Upper lobe of right lung (tissue), 1 donor: Measurements from ENCODE around the gene GPR21. TPM values are rescaled to one million over a fixed set of nuclear protein-coding genes. Genes with fewer than 3 reads are reported as not detected.
A peak's percentile ranks its signal among the peaks of the same experiment; 100 is the strongest.

ENCODE experiments used
- ATAC-seq: fragments of 200-7000 bp; cut with Tn5 transposase; one replicate; pipeline ENCODE4 v1.9.1; 2020; ENCODE audit warnings: mild to moderate bottlenecking, moderate library complexity
- DNase-seq: peaks from one replicate; pipeline ENCODE4 v3.0.0-alpha.2; 2020
- H3K27ac ChIP-seq: fragments of 200-600 bp; one replicate; pipeline ENCODE4 v1.8.0; 2022
- H3K27me3 ChIP-seq: fragments of 200-600 bp; one replicate; pipeline ENCODE4 v1.8.0; 2022; ENCODE audit warnings: mild to moderate bottlenecking
- H3K36me3 ChIP-seq: fragments of 200-600 bp; one replicate; pipeline ENCODE4 v1.8.0; 2022
- H3K4me1 ChIP-seq: fragments of 200-600 bp; one replicate; pipeline ENCODE4 v1.8.0; 2022
- H3K4me3 ChIP-seq: fragments of 200-600 bp; one replicate; pipeline ENCODE4 v1.8.0; 2022; ENCODE audit warnings: mild to moderate bottlenecking
- H3K9me3 ChIP-seq: fragments of 200-600 bp; one replicate; pipeline ENCODE4 v1.8.0; 2022
- intact Hi-C: fragments of 100-400 bp; cut with DNase I; formaldehyde crosslinking; loops from one replicate; pipeline ENCODE4 v1.11.0; 2022
- total RNA-seq: library from RNA; stranded (reverse); fragmentation: NEBNext Ultra II Directional; extraction: Animal tissue kit (Norgen Biotek cat#: 25700); gene quantifications from one replicate; pipeline ENCODE4 v1.2.1, GENCODE V29; 2021
- TF ChIP-seq, protein P1 (sequence below): fragments of 200-600 bp; IDR thresholded peaks from one replicate; pipeline ENCODE4 v1.8.0; 2022; ENCODE audit warnings: antibody characterized with exemption
- donor health status: DM: no; HTN: yes; CAD: no; lungs with severe emphysema.

GPR21 gene
- total RNA-seq, 1 donor from 2014 or later = 3.3 TPM

DNA sequence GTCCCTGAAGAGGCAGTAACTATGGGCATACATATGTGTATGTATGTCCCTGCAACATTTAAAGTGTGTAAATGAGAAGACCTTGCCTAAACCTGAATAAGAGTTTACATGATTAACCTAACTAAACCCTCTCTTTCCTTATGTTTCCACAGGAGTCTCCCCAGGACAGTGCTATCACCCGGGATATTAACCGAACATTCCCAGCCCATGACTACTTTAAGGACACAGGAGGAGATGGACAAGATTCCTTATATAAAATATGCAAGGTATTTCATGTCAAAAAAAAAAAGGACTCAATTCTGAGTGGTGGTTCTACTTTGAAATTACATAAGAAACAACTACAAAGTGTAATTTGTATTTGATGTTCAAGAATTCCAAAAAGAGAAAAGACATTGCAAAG, 31.7 kb downstream of the GPR21 start:
- H3K27ac ChIP-seq = no peak overlapping the region

DNA sequence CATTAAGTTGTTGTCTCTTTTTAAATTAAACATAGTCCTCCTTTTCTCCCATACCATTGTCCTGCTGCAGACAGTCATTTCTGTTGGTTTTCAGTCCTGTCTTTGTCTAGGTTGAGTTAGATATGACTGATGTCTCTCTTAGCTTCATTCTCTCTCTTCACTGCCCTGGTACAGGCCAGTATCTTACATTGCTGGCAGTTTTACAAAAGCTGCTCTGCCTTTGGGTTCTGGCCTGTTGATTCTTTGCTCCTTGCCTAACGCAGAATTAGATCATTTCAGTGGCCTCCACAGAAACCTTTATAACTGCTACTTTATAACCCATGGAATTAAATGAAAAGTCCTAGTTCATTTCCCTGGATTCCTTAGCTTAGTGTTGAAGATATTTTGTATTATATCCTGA, 33.7 kb downstream of the GPR21 start:
- intact Hi-C loops = no loop called here
- Histone ChIP-seq H3K27ac (no peak overlapping the region), H3K36me3 (peaks cover 49% of the 10 kb centered on the region), H3K9me3 (no peaks in the 10 kb centered on the region), H3K27me3 (no peaks in the 10 kb centered on the region), H3K4me3 (no peak overlapping the region), H3K4me1 (no peaks in the 10 kb centered on the region)
- no peak for ATAC-seq
- no peak for DNase-seq
- TF ChIP-seq, protein P1, sequence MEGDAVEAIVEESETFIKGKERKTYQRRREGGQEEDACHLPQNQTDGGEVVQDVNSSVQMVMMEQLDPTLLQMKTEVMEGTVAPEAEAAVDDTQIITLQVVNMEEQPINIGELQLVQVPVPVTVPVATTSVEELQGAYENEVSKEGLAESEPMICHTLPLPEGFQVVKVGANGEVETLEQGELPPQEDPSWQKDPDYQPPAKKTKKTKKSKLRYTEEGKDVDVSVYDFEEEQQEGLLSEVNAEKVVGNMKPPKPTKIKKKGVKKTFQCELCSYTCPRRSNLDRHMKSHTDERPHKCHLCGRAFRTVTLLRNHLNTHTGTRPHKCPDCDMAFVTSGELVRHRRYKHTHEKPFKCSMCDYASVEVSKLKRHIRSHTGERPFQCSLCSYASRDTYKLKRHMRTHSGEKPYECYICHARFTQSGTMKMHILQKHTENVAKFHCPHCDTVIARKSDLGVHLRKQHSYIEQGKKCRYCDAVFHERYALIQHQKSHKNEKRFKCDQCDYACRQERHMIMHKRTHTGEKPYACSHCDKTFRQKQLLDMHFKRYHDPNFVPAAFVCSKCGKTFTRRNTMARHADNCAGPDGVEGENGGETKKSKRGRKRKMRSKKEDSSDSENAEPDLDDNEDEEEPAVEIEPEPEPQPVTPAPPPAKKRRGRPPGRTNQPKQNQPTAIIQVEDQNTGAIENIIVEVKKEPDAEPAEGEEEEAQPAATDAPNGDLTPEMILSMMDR = no peak

More for the DNA sequence above, 31.7 kb downstream of the GPR21 start:
- intact Hi-C loops = no loop called here
- no peak for ATAC-seq
- no peaks in the 10 kb centered on the region for H3K27me3 ChIP-seq
- no peaks in the 10 kb centered on the region for H3K9me3 ChIP-seq
- peaks cover 35% of the 10 kb centered on the region for H3K36me3 ChIP-seq
- no peak overlapping the region for H3K4me3 ChIP-seq
- DNase-seq = no peak
- TF ChIP-seq, protein P1 = no peak
- no peaks in the 10 kb centered on the region for H3K4me1 ChIP-seq

DNA sequence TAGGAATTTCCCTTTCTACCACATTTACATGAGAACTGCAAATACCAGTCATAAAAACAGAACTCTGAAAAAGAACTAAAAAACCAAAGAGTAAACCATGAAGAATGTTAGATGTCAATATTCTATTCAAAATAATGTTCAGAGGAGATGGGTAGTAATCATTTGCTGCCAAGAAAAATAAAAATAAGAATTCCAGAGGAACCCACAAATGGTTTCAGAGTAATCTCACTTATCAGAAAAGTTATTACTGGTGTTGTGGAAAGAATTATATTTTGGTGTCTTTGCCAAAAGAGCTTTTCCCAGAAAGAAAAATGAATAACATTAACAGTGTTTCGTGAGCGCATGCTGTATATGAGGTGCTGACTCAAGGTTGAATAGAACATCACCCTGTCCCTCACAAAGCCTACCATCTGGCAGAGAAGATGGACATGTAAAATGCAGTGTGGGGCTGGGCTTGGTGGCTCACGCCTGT, 35.6 kb downstream of the GPR21 start:
- Histone ChIP-seq H3K27ac (no peak overlapping the region), H3K4me1 (peaks cover 8% of the 10 kb centered on the region), H3K9me3 (no peaks in the 10 kb centered on the region), H3K27me3 (no peaks in the 10 kb centered on the region), H3K36me3 (peaks cover 62% of the 10 kb centered on the region), H3K4me3 (no peak overlapping the region)
- intact Hi-C loops = no loop called here
- ATAC-seq (no peak), DNase-seq (no peak)
- TF ChIP-seq, protein P1 = no peak

DNA sequence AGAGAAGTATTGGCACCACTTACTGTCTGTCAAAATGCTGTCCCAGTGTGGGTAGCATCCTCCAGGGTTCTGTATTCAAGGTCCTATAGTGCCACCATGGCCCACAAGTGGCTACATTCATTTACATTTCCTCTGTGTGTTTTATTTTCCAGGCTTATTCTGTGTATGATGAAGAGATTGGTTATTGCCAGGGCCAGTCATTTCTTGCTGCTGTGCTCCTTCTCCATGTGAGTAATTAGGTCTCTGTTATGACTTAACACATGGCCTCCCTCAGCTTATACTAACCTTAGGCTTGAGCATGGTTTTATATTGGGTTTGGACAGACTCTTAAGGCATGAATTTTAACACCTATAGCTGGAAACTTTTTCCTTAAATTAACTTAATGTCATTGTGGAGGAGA, 36.7 kb downstream of the GPR21 start:
- ATAC-seq = no peak
- H3K9me3 ChIP-seq = no peaks in the 10 kb centered on the region
- H3K36me3 ChIP-seq = peaks cover 71% of the 10 kb centered on the region
- H3K4me1 ChIP-seq = peaks cover 16% of the 10 kb centered on the region
- DNase-seq = no peak
- intact Hi-C loops = no loop called here
- no peaks in the 10 kb centered on the region for H3K27me3 ChIP-seq
- H3K4me3 ChIP-seq = no peak overlapping the region
- TF ChIP-seq, protein P1 = no peak
- no peak overlapping the region for H3K27ac ChIP-seq

DNA sequence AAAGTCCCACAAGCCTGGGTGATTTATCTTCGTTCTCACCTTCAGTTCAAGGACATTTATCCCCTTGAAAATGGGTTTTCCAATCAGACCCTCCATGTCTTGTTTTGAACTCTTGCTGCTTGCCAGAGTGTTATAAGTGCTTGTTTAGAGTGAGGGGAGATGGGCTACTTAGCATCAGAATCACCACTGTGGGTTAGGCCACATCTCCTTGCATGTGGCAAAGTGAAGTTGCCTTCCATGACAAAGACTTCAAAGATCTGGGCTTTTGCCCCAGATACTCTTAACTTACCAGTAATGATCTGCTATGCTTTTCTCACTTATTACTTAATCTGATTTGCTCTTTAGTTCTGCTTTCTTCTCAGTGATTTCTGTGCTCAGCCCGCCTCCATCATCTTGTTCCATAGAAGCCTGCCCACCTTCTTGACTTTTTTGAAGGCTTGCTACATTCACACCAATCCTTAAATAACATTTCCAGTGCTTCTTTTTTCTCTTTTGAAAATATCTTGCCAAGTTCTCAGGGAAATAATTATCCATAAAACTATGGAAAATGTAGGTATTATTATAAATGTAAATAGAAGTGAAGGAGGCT, 39.0 kb downstream of the GPR21 start:
- TF ChIP-seq, protein P1 = no peak
- H3K27me3 ChIP-seq = no peaks in the 10 kb centered on the region
- no peak for ATAC-seq
- DNase-seq = no peak
- H3K4me1 ChIP-seq = peaks cover 16% of the 10 kb centered on the region
- H3K9me3 ChIP-seq = no peaks in the 10 kb centered on the region
- peaks cover 65% of the 10 kb centered on the region for H3K36me3 ChIP-seq
- H3K27ac ChIP-seq = no peak overlapping the region
- intact Hi-C loops = no loop called here
- no peak overlapping the region for H3K4me3 ChIP-seq

DNA sequence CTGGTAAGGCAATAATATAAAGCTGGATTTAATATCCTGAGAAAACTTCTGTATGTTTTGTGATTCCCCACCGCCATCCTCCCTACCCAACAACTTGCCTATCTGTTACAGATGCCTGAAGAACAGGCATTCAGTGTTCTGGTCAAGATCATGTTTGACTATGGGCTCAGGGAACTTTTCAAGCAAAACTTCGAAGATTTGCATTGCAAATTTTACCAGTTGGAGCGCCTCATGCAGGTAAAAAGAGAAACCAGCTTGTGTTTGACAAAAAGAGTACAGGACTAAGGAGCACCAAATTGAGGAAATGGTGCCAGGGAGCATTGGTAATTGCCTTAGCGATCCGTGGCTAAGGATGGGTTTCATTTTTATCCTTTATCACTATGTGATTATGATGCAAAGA, 40.0 kb downstream of the GPR21 start:
- intact Hi-C loops = no loop called here
- peak overlapping the region; percentile 24 for H3K27ac ChIP-seq
- no peaks in the 10 kb centered on the region for H3K27me3 ChIP-seq
- H3K9me3 ChIP-seq = no peaks in the 10 kb centered on the region
- no peak overlapping the region for H3K4me3 ChIP-seq
- H3K36me3 ChIP-seq = peaks cover 68% of the 10 kb centered on the region
- DNase-seq (no peak), ATAC-seq (no peak)
- H3K4me1 ChIP-seq = peaks cover 16% of the 10 kb centered on the region
- TF ChIP-seq, protein P1 = no peak
